Measurements from ENCODE around the gene EMP3. TPM values are rescaled to one million over a fixed set of nuclear protein-coding genes. Genes with fewer than 3 reads are reported as not detected.

The EMP3 gene
- polyA plus RNA-seq, 3 donors: 802 to 1,036 (median 996) TPM

DNA sequence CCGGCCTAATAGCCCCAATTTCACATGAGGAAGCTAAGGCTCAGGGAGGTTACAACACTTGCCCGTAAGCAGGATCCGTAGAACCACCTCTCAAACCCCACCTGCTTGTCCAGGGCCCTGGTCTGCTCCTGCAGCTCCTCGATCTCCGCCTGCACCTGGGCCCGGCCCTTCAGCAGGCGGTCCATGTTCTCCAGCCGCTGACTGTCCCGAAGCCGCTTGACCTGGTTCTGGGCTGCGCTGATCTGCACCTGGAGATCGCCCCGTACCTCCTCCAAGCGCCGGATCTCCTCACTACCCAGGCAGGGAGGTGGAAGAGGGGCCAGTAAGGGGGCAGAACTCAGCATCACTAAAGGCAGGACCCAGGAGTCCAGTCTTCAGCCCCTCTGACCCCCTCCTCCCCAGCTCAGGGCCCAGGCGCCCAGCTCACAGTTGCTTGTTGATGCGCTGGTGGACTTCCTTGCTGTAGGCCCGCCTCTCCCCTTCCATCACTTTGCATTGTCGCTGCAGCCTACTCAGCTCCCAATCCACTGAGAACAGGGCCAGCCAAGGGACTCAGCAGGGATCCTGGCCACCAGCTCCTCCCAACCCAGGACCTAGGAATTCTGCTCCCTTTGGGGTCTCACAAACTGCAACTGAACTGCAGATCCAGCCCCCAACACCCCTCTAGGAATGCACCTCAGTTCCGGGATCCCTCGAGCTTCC, 6.9 kb upstream of the EMP3 start:
- Mint-ChIP-seq H3K4me1 (peaks cover 29% of the 10 kb centered on the region), H3K27me3 (ENCODE audit: low read depth in 3 of 3) (peaks cover 0 to 5% (median 0%) of the 10 kb centered on the region in 3 donors), H3K36me3 (no peaks in the 10 kb centered on the region), H3K4me3 (no peak overlapping the region), H3K27ac (peak overlapping the region in 1 of 7 donors; percentile 31), H3K9me3 (no peaks in the 10 kb centered on the region)
- WGBS (ENCODE audit: insufficient coverage): 94% methylated on average over 12 of the region's 21 CpGs
- H3K4me2 ChIP-seq (replicated peaks; ENCODE audit: extremely low read depth, low read length, poor library complexity, severe bottlenecking): no peak overlapping the region
- no peak overlapping the region for H3K4me3 ChIP-seq (replicated peaks in 1 of 3; ENCODE audit: low read depth in 2 of 3, low read length in 3 of 3)
- TF ChIP-seq, protein P1, sequence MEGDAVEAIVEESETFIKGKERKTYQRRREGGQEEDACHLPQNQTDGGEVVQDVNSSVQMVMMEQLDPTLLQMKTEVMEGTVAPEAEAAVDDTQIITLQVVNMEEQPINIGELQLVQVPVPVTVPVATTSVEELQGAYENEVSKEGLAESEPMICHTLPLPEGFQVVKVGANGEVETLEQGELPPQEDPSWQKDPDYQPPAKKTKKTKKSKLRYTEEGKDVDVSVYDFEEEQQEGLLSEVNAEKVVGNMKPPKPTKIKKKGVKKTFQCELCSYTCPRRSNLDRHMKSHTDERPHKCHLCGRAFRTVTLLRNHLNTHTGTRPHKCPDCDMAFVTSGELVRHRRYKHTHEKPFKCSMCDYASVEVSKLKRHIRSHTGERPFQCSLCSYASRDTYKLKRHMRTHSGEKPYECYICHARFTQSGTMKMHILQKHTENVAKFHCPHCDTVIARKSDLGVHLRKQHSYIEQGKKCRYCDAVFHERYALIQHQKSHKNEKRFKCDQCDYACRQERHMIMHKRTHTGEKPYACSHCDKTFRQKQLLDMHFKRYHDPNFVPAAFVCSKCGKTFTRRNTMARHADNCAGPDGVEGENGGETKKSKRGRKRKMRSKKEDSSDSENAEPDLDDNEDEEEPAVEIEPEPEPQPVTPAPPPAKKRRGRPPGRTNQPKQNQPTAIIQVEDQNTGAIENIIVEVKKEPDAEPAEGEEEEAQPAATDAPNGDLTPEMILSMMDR (IDR thresholded peaks at IDR 0.05): no peak
- H3K9ac ChIP-seq (ENCODE audit: insufficient read depth, low read length, poor library complexity, severe bottlenecking): no peak overlapping the region
- peaks cover 14% of the 10 kb centered on the region for H3K79me2 ChIP-seq (ENCODE audit: insufficient read depth, low read length)
- H4K20me1 ChIP-seq (ENCODE audit: insufficient read depth, low read length): no peaks in the 10 kb centered on the region
- no peak overlapping the region for H2AFZ ChIP-seq (ENCODE audit: insufficient read depth, low read depth, low read length, poor library complexity, severe bottlenecking)
- DNase-seq: no peak
- H3K27ac ChIP-seq (ENCODE audit: low read depth in 1 of 2, low read length in 2 of 2): no peak overlapping the region
- intact Hi-C loops (cut with micrococcal nuclease): loop anchor here in 1 of 2 donors (5.0 kb wide), 1 partner anchor 34 kb away; no protein-coding TSS in a partner anchor
- no peaks in the 10 kb centered on the region for H3K9me3 ChIP-seq (replicated peaks in 1 of 2; ENCODE audit: control insufficient read depth in 1 of 2, insufficient read depth in 1 of 2, low read length in 2 of 2)
- H3K36me3 ChIP-seq (replicated peaks in 1 of 2; ENCODE audit: control insufficient read depth in 1 of 2, insufficient read depth in 2 of 2, low read length in 2 of 2): no peaks in the 10 kb centered on the region
- H3K27me3 ChIP-seq (ENCODE audit: control insufficient read depth in 2 of 2, insufficient read depth in 2 of 2, low read length in 2 of 2): no peaks in the 10 kb centered on the region
- peaks cover 27 to 34% of the 10 kb centered on the region in 2 donors for H3K4me1 ChIP-seq (ENCODE audit: control insufficient read depth in 1 of 2, insufficient read depth in 2 of 2, low read length in 2 of 2)

DNA sequence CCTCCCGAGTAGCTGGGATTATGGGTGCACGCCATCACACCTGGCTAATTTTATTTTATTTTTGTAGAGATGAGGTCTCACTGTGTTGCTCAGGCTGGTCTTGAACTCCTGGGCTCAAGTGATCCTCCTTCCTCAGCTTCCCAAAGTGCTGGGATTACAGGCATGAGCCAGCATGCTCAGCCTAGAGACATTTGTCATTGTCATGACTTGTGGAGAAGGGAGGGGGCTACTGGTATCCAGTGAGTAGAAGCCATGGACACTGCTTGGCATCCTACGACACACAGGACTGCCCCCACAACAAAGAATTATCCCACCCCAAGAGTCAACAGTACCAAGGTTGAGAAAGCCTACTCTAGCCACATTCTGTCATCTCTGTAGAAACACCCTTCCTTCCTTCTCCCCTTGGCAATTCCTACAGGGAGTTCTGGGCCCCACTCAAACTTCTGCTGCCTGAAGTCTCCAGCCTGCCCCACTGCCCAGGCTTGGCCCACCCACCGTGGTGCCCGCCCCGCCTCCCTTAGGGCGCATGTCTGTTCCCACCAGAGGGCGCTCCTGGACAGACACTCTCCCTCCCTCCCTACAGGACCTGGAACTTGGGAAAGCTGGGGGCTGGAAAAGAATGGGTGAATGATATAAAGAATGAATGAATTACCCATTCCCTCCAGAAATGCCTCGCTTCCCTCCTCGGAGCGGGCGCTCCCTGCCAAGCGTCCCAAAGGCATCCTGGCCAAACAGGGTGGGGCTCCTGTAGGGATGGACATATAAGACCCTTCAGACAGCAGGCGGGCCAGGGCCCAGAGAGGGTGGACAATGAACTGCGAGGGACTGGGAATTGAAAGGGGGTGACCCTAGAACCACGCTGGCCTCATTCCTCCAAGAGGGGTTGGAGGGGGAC, 5.5 kb upstream of the EMP3 start:
- Histone ChIP-seq H3K79me2 (ENCODE audit: insufficient read depth, low read length) (peaks cover 27% of the 10 kb centered on the region), H3K36me3 (replicated peaks in 1 of 2; ENCODE audit: control insufficient read depth in 1 of 2, insufficient read depth in 2 of 2, low read length in 2 of 2) (no peaks in the 10 kb centered on the region), H3K27me3 (ENCODE audit: control insufficient read depth in 2 of 2, insufficient read depth in 2 of 2, low read length in 2 of 2) (no peaks in the 10 kb centered on the region), H3K27ac (ENCODE audit: low read depth in 1 of 2, low read length in 2 of 2) (peak overlapping the region in 1 of 2 donors; percentile 26), H3K4me1 (ENCODE audit: control insufficient read depth in 1 of 2, insufficient read depth in 2 of 2, low read length in 2 of 2) (peaks cover 42 to 49% of the 10 kb centered on the region in 2 donors), H3K9me3 (replicated peaks in 1 of 2; ENCODE audit: control insufficient read depth in 1 of 2, insufficient read depth in 1 of 2, low read length in 2 of 2) (no peaks in the 10 kb centered on the region), H4K20me1 (ENCODE audit: insufficient read depth, low read length) (no peaks in the 10 kb centered on the region), H3K4me2 (replicated peaks; ENCODE audit: extremely low read depth, low read length, poor library complexity, severe bottlenecking) (peak overlapping the region; percentile 92), H3K9ac (ENCODE audit: insufficient read depth, low read length, poor library complexity, severe bottlenecking) (no peak overlapping the region), H2AFZ (ENCODE audit: insufficient read depth, low read depth, low read length, poor library complexity, severe bottlenecking) (peak overlapping the region; percentile 70), H3K4me3 (replicated peaks in 1 of 3; ENCODE audit: low read depth in 2 of 3, low read length in 3 of 3) (peak overlapping the region in 1 of 3 experiments; percentile 89)
- intact Hi-C loops (cut with micrococcal nuclease): loop anchor here (1.0 to 10.0 kb wide), 7 partner anchors 13 to 675 kb away; partner anchors contain the start of genes CARD8 (in 1 of the 2), DBP (in 1 of the 2), GYS1 (in 1 of the 2) and PPP1R15A (in 1 of the 2)
- WGBS (ENCODE audit: insufficient coverage): 80% methylated on average over 4 of the region's 16 CpGs
- DNase-seq: peak; percentile 68 to 76 (median 72)
- Mint-ChIP-seq H3K9me3 (peaks cover 0 to 2% (median 0%) of the 10 kb centered on the region in 7 donors), H3K36me3 (peaks cover 0 to 1% of the 10 kb centered on the region in 2 donors), H3K4me3 (peak overlapping the region in 1 of 2 donors; percentile 89), H3K27ac (peak overlapping the region; percentile 25 to 100 (median 98)), H3K4me1 (peaks cover 43% of the 10 kb centered on the region), H3K27me3 (ENCODE audit: low read depth in 3 of 3) (peaks cover 0 to 5% (median 0%) of the 10 kb centered on the region in 3 donors)
- TF ChIP-seq, protein P1 (IDR thresholded peaks at IDR 0.05): peak; percentile 95
